Measurements from ENCODE around the gene BIN1. TPM values are rescaled to one million over a fixed set of nuclear protein-coding genes. Genes with fewer than 3 reads are reported as not detected.

BIN1 gene
- total RNA-seq, 1 donor from 2014 or later, result 26.9 TPM

GRCh38 chr2:127072970-127073369, 34.0 kb downstream of the BIN1 start:
- Histone ChIP-seq H3K9ac (no peak overlapping the region), H2AFZ (replicated peaks) (no peak overlapping the region), H3K4me2 (no peak overlapping the region), H4K20me1 (ENCODE audit: low read depth) (no peaks in the 10 kb centered on the region), H3K27ac (no peak overlapping the region), H3K36me3 (no peaks in the 10 kb centered on the region), H3K4me3 (no peak overlapping the region), H3F3A (ENCODE audit: low read depth) (no peaks in the 10 kb centered on the region), H3K79me2 (ENCODE audit: low read depth) (no peaks in the 10 kb centered on the region), H3K4me1 (no peaks in the 10 kb centered on the region), H3K9me3 (ENCODE audit: low read depth) (no peaks in the 10 kb centered on the region), H3K27me3 (no peaks in the 10 kb centered on the region)
- peak; percentile 36 for DNase-seq (ENCODE audit: low spot score)
- TF ChIP-seq EZH2phosphoT487 (IDR thresholded peaks at IDR 0.05), result no peak
- no peak for TF ChIP-seq EZH2 (IDR thresholded peaks at IDR 0.05)
- no peak for TF ChIP-seq CTCF (IDR thresholded peaks at IDR 0.05)
- Mint-ChIP-seq H3K36me3 (peaks cover 4% of the 10 kb centered on the region), H3K27me3 (ENCODE audit: insufficient read depth, low read depth) (peaks cover 4% of the 10 kb centered on the region), H3K4me1 (peaks cover 18% of the 10 kb centered on the region), H3K9me3 (no peaks in the 10 kb centered on the region), H3K27ac (no peak overlapping the region), H3K4me3 (no peak overlapping the region)

GRCh38 chr2:127072396-127072795, 34.6 kb downstream of the BIN1 start:
- DNase-seq (ENCODE audit: low spot score), result no peak
- no peaks in the 10 kb centered on the region for H3K4me1 ChIP-seq
- Mint-ChIP-seq H3K9me3 (no peaks in the 10 kb centered on the region), H3K36me3 (peaks cover 4% of the 10 kb centered on the region), H3K4me3 (no peak overlapping the region), H3K4me1 (peaks cover 20% of the 10 kb centered on the region), H3K27ac (peak overlapping the region; percentile 37), H3K27me3 (ENCODE audit: insufficient read depth, low read depth) (peaks cover 3% of the 10 kb centered on the region)
- H3K27ac ChIP-seq, result no peak overlapping the region
- H3F3A ChIP-seq (ENCODE audit: low read depth), result no peaks in the 10 kb centered on the region
- TF ChIP-seq CTCF (IDR thresholded peaks at IDR 0.05) (no peak), EZH2phosphoT487 (IDR thresholded peaks at IDR 0.05) (no peak), EZH2 (IDR thresholded peaks at IDR 0.05) (no peak)
- no peak overlapping the region for H3K4me3 ChIP-seq
- H3K27me3 ChIP-seq, result no peaks in the 10 kb centered on the region
- no peaks in the 10 kb centered on the region for H3K9me3 ChIP-seq (ENCODE audit: low read depth)
- H3K79me2 ChIP-seq (ENCODE audit: low read depth), result no peaks in the 10 kb centered on the region
- H2AFZ ChIP-seq (replicated peaks), result no peak overlapping the region
- H3K36me3 ChIP-seq, result no peaks in the 10 kb centered on the region
- no peaks in the 10 kb centered on the region for H4K20me1 ChIP-seq (ENCODE audit: low read depth)
- no peak overlapping the region for H3K9ac ChIP-seq
- no peak overlapping the region for H3K4me2 ChIP-seq

GRCh38 chr2:127071901-127072328, 35.0 kb downstream of the BIN1 start:
- no peak overlapping the region for H3K4me3 ChIP-seq
- no peak overlapping the region for H2AFZ ChIP-seq (replicated peaks)
- H3K27me3 Mint-ChIP-seq (ENCODE audit: insufficient read depth, low read depth), result no peaks in the 10 kb centered on the region
- H3F3A ChIP-seq (ENCODE audit: low read depth), result no peaks in the 10 kb centered on the region
- H3K27ac Mint-ChIP-seq, result peak overlapping the region; percentile 37
- no peaks in the 10 kb centered on the region for H3K4me1 ChIP-seq
- DNase-seq (ENCODE audit: low spot score), result no peak
- no peaks in the 10 kb centered on the region for H3K79me2 ChIP-seq (ENCODE audit: low read depth)
- no peak overlapping the region for H3K27ac ChIP-seq
- H3K27me3 ChIP-seq, result no peaks in the 10 kb centered on the region
- no peaks in the 10 kb centered on the region for H3K36me3 ChIP-seq
- peaks cover 17% of the 10 kb centered on the region for H3K4me1 Mint-ChIP-seq
- H3K36me3 Mint-ChIP-seq, result peaks cover 4% of the 10 kb centered on the region
- no peak overlapping the region for H3K9ac ChIP-seq
- no peaks in the 10 kb centered on the region for H3K9me3 ChIP-seq (ENCODE audit: low read depth)
- no peak overlapping the region for H3K4me2 ChIP-seq
- H3K9me3 Mint-ChIP-seq, result no peaks in the 10 kb centered on the region
- no peaks in the 10 kb centered on the region for H4K20me1 ChIP-seq (ENCODE audit: low read depth)
- H3K4me3 Mint-ChIP-seq, result no peak overlapping the region
- TF ChIP-seq EZH2phosphoT487 (IDR thresholded peaks at IDR 0.05) (no peak), CTCF (IDR thresholded peaks at IDR 0.05) (no peak), EZH2 (IDR thresholded peaks at IDR 0.05) (no peak)

All from neural progenitor cell (in vitro differentiated cells).